Middle frontal gyrus (tissue), 1 donor: ENCODE data around the gene ABI1.

Experiments used
- DNase-seq: peaks from one replicate; pipeline ENCODE4 v3.0.0-alpha.2; 2015; ENCODE audit warnings: low spot score; ENCODE audit errors: extremely low spot score

ABI1 gene

DNA sequence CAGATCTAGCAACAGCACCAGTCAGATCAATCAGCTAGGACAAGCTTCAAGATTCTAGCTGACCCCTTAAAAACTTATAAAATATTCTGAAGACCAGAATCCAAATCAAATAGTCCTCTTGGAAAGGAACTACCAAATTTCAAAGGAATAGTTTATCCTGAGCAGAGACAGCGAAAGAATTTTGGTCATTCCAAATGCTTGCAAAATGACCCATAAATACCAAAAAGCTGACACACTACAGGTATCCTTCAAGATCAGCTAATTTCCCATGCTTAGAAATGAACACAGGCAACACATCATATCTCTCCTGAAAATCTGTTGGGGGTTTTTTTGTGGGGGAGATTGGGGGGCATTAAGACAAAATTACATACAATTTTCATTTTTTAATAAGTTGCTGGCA, 84.5 kb downstream of the ABI1 start:
- no peak for DNase-seq

DNA sequence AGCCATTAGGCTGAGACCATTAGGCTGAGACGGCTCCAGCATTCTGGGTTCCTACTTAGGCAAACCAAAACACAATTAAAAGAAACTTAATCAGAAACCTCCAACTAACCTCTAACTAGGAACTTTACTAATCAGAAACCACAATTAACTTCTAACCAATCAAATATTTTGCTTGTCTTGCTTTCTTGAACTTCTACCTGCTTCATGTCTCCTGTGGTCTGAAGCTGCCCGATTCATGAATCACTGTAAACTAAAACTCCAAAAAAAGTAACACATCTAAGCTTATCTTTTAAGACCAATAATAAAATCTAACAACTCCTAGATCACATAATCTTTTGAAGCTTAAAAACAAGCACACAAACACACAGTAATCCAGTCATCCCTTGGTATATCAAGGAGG, 87.1 kb downstream of the ABI1 start:
- DNase-seq = no peak

DNA sequence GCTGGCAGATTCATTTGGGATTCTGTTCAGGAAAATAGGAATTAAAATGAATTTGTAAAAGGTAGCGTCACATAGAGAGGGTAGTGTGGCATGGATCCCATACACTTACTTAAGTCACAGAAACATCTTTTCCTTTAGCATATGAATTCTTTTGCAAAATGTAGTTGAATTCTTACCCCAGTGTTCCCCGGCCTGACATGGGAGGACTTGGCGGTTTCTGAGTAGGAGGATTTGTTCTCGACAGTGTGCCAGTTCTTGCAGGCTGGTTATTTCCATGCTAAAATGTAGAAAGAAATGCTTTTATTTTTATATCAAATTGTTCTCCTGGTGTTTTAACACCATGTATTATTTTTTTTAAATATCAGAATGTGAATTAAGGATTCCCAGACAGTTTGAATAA, 90.7 kb downstream of the ABI1 start:
- DNase-seq = no peak

DNA sequence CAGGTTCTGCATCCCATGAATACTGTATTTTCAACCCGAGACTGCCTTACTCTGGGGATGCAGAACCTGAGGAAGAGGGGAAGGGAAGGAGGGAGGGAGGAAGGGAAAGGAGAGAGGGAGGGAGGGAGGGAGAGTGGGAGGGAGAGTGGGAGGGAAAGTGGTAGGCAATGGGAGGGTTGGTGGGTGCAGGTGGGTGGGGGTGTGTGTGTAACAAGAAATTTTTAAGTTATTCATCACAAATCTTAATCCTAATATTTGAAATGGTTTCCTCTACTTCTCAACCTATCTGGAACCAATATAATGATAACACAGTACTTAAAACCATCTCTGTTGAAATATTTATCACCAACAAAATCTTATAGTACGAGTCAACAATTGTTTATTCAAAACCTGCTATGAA, 95.2 kb downstream of the ABI1 start:
- no peak for DNase-seq

DNA sequence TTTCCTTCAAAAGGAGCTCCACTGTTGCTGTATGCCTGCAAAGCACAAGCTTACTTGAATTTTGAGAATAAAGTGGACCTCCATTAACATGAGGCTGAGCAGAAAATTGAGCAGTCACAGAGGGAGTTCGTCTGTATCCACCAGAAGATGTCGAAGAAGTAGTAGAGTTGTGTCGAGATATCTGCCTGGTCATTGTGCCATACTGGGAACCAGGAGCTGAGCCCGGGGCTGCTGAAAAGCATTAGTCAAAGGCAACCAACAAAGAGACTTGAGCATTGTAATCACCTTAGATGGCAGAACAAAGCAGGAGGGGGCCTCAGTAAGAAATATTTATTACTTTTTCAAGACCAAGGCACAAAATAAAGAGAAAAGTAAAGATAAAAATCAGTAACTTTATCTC, 101.8 kb downstream of the ABI1 start:
- no peak for DNase-seq

DNA sequence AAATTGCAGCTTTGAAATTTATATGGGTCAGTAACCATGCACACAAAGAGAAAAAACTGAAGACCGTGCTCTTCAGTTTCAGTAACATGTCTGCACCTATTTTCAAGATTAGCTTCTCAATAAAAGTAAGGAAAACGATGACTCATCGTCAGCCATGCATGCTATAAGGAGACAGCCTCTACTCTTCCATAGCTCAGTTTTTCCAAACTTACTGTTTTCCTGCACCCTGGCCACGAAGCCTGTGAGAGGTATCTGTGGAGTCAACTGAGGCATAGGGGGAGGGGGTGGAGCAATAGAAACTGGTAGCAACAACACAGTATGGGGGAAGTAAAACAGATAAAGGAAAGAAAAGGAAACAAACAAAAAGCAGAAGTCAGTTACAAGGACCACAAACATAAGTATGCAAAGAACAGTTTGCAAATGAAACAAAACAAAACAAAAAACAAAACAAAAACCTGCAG, 105.3 kb downstream of the ABI1 start:
- DNase-seq = no peak

DNA sequence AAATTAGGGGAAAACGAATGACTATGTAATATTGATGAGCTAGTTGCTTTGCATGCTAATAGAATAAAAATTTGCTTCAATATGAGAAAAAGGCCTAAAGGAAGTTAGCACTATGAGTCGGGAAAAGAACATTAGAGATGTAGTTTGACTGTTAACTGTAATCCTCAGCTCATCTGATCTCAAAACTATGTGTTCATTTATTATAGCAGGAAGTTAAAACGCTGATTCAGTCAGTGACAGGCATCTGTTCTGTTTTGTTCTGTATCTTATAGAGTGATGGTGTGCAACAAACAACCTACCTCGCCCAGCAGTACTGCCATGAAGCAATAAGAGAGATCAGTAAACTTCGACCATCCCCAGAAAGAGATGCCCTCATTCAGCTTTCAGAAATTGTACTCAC, 114.7 kb downstream of the ABI1 start:
- DNase-seq = no peak

DNA sequence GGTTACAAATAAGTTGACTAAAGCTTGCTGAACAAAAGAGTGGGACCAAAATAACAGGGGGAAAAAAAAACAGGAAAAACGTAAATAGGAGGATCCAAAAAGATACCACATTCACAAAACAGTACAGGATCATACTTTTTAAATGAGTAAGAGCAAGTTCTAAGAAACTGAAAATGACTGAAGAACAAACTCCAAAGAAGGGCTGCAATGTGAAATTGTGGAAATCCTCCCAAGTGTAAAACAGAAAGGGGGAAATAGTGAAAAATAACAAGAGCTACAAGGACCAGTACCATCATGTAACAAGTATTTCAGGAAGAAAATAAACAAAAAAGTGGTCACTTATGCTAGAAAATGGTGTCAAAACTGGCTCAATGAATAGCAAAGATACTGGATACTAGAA, 116.9 kb downstream of the ABI1 start:
- DNase-seq = no peak

DNA sequence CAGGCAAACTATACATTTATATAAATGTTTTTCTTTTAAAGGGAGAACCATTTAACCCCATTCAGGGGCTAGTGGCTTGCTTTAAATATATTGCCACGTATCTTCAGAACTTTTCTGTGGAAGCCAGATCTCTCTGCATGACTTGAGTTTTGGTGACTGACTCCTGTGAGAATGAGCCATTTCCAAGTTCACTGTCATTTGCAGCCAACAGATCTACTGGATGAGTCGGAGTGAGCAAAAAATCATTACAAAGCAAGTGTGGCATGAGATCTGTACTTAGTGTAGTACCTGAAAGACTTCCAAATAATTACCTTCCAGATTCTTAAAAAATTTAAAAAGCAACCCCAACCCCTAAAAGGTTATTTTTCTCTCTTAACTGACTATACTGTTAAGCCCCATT, 117.7 kb downstream of the ABI1 start:
- no peak for DNase-seq

DNA sequence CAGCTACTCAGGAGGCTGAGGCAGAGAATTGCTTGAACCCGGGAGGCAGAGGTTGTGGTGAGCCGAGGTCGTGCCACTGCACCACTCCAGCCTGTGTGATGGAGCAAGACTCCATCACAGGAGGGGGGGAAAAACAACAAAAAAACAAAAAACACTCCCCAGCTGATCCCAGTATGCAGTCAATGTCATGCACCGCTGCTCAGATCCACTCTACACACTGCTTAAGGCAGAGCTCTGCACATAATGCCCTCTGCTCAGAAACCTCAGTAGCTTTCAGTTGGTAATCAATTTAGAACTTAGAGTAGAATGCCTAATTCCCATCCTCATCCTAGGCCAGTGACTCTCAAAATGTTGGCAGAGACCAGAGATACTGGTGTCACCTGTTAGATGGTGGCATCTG, 119.4 kb downstream of the ABI1 start:
- no peak for DNase-seq

DNA sequence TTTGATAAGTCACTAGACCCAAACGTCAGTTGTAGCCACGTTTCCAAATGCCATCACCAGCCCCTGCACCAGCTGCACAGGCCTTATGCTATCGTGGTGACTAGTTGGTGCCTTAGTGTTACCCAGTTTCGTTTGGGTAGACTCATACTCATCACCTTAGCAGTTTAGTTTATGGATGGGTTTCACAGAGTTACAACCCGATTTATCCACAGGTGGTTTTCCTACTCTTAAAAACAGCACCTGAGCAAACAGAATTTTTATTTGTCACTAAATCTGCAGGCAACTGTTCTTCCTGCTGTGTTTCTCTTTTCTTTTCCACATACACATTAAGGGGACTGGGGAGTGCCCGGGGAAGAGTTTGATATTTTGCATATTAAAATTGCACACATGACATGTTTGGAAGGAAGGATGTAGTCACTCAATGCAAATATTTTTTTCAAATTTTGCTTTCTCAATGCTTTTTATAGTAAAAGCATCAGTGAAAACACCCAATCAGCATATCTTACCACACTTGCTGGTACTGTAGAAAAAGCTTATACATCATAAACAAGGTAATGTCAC, 121.6 kb downstream of the ABI1 start:
- DNase-seq = no peak

DNA sequence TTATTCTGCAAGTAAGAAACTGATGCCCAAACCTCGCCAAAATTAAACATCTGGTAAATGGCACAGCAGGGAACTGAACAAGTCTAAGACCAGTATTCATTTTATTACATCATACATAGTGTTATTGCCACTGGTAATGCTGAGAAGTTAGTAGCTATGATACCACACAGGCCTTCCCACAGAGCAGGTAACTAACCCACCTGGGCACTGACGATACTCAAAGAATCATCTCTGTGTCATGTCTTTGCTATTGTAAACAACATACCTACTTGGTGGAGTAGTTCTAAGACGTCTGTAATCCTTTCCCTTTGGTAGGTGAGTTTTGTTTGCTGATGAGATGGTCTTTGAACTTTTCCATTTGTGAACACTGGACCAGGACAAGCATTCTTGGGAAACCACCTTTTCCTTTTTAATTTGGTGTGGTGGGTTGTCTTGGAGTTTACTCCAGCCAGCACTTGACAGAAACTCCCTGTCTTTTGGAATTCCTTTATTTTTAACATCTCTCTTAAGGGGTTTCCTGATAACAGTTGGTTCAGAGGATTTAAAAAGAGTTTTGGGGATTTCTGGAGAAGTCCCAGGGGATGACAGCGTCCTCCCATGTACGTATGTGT, 122.4 kb downstream of the ABI1 start:
- no peak for DNase-seq

DNA sequence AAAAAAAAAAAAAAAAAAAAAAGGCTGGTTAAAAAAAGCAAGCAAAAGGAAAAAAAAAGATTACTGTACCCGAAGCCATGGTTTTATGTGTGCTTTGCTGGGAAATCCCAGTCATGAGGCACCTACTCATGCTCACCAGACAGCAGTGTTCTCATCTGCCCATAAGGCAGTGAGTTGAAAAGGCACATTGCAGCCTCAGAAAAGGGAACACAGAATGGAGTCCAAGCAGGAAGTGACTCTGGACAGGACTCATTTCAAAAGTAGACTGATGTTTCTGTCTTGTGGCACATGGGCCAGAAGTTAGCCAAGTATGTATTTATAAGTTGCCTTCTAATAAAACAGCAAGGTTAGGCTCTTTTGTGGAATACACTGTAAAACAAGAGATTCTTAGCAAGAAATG, 123.0 kb downstream of the ABI1 start:
- DNase-seq = no peak

DNA sequence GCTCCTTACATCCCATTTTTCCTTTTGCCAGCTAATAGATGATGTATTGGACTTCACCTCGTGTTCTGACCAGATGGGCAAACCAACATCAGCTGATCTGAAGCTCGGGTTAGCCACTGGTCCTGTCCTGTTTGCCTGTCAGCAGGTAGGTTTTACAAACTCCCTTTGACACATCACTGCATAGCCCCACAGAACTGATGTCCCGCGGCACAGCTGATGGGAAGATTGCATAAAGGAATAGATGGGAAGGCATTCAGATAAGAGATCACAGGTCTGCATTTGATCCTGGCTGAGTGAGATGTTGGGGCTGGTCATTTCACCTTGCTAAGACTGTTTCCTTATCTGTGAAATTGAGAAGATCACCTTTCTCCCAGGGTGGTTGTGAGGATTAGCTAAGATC, 125.3 kb downstream of the ABI1 start:
- DNase-seq = no peak

DNA sequence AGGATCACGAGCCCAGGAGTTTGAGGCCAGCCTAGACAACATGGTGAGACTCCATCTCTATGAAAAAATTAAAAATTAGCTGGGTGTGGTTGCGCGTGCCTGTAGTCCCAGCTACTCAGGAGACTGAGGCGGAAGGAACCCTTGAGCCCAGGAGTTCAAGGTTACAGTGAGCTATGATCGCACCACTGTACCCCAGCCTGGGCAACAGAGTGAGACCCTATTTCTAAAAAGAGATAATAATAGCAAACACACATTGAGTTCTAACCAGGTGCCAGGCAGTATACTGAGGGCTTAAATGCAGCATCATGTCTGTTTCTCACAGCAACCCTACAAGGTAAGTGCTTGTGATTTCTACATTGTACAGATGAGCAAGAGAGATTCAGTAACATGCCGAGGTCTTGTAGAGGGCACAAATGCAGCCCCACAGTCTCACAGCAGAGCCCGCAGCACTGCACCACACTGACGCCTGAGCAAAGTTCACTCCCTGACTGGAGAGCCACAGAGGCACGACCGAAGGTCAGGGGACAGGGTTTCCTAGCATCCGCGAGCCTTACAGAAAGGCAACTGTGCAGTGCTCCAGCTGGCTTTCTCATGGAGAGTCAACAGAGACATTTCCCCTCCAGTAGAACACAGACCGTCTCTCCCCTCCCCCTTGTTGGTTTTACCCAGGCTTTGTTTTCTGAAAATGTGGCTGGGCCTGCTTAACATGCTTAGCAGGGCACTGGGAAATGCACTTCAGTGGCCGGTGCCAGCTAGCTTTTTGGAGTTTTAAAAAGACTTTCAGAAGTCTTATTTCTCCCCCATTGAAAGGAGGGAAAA, 126.8 kb downstream of the ABI1 start:
- no peak for DNase-seq

DNA sequence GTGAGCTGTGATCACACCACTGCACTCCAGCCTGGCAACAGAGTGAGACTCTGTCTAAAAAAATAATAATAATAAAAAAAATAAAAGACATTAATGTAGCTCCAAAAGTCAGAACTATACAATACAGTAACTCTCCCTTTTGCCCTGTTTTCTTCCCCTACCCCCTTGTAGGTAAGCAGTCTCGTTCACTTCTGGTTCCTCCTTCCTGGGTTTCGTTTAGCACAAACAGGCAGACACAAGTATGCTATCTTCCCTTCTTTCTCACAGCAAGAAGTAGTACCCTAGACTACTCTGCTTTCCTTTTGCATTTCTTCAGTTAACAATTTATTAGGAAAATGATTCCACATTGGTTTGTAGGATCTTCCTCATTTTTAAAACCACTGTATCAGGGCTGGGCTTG, 130.2 kb downstream of the ABI1 start:
- DNase-seq = no peak

DNA sequence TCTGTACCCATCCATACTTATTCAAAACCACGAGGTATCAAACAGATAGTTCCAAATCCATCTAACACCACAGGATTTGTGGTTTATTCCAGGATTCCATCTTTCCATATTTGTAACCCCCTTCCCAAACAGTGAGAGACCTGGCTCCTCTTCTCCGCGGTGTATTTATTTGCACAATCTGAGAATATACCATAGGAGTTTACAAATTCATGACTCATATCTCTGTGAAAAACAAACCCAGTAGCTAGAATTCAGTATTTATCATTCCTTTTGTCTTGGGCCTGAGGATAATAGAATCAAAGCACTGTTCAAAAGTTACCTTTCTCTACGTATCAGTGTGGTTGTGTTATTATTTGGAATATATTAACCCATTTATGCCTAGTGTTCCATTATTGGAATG, 131.4 kb downstream of the ABI1 start:
- DNase-seq = no peak

DNA sequence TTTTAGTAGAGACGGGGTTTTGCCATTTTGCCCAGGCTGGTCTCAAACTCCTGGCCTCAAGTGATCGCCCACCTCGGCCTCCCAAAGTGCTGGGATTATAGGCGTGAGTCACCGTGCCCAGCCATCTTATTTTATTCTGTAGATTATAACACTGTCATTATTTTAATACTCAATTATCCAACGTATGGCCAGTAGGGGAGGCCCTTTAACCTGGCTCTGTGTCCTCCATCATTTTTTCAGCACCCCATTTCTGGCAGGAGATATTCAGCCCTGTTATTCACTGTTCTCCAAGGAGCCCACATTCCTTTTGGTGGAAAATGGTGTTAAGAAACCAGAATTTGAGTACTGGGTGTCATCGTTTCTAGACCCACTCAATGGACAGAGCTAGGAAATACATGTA, 131.8 kb downstream of the ABI1 start:
- DNase-seq = no peak

DNA sequence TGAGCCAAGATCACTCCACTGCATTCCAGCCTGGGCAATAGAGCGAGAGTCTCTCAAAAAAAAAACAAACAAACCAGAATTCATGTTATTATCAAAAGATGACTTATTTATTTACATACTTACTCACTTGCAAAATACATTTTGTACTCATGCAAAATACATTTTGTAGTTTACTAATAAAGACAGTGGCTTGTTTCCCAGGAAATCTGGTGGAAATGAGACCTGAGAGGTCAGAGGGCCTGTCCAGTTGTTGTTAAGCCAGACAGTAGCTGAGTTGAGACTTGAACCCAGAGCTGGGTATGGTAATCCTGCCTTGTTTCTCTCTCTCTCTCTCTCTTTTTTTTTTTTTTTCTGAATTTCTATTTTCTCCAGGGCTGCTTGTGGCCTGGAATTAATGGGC, 133.8 kb downstream of the ABI1 start:
- no peak for DNase-seq

DNA sequence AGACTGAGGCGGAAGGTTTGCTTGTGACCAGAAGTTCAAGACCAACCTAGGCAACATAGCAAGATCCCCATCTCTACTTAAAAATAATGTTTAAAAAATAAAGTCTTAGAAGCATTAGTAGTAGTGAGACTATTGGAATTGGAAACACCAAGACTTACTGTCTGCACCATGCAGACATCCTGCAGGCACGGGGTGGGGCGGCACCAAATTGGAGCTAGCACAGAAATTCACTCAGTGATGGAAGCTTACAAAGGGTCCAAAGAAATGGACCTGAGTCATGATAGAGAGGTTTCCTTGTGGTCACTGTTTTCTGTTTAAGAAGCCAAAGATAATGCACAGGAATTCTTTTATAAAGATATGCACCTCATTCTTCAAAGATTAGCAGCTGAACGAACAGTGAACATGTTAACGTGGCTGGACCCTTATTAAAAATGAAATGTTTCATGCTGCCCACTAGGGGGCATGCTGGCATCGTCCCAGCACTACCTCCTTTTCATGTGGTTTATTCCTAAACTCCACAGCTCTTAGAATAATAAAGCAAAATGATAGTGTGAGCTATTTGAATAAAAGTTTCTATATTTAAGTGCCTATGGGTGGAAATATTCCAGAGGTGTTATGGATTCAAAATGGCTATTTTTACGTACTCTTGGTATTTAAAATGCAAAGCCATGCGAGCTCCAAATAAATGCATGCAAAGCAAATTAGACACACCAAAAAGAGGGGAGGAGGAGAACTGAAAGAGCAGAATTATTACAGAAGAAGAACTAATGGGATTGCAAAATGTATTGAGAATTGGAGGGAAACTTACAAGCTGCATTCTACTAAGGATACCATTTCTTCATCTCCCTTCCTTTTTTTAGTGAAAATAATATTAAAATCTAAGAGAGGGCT, 134.7 kb downstream of the ABI1 start:
- DNase-seq = peak; percentile 76

DNA sequence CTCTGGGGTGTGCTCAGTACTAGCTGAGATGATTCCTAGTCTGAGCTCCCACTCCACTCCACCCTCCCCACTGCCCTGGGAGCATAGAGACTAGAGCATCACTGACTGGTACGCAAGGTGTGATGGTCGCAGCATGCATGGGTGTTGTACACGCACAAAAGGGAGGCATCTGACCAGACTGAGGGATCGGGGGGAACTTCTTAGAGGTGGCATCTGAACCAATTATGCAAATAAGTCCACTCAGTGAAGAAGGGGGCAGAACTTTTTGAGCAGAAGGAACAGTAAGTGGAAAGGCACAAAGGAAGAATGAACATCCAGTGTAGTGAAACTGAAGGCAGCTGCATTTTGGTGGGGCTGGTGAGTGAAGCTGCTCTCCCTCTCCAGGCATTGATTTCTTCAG, 137.7 kb downstream of the ABI1 start:
- DNase-seq = no peak

DNA sequence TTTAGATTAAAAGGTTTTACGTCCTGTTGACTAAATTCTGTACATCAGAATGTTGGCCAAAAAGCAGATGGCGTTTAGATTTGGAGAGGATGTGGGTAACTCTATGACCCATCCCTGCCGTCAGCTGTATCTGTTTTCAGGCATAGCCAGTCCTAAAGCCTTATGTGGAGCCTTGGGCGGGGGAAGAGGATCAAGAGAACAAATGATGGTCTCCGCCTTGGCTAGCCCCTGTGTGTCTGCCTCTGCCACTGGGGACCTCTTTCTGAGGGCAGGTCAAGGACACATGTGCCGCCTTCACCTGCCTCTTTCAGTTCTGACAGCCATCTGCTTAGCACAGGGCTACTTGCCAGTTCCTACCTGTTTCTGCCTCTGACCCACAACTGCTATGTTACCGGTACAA, 139.2 kb downstream of the ABI1 start:
- no peak for DNase-seq
